Measurements from ENCODE around the gene PDS5A. TPM values are rescaled to one million over a fixed set of nuclear protein-coding genes. Genes with fewer than 3 reads are reported as not detected.

Gene PDS5A
- total RNA-seq, 1 donor from 2014 or later = 132 TPM

- no peaks in the 10 kb centered on the region for H3K9me3 Mint-ChIP-seq
- Histone ChIP-seq H3K27ac (no peak overlapping the region), H3K9ac (no peak overlapping the region), H3K4me2 (no peak overlapping the region), H3K4me3 (no peak overlapping the region), H3K27me3 (no peaks in the 10 kb centered on the region), H4K20me1 (ENCODE audit: low read depth) (no peaks in the 10 kb centered on the region), H3K9me3 (ENCODE audit: low read depth) (no peaks in the 10 kb centered on the region), H3F3A (ENCODE audit: low read depth) (peaks cover 3% of the 10 kb centered on the region), H3K4me1 (no peaks in the 10 kb centered on the region), H2AFZ (replicated peaks) (no peak overlapping the region), H3K79me2 (ENCODE audit: low read depth) (no peaks in the 10 kb centered on the region), H3K36me3 (no peaks in the 10 kb centered on the region)
- no peak overlapping the region for H3K4me3 Mint-ChIP-seq
- no peak for DNase-seq (ENCODE audit: low spot score)
- no peaks in the 10 kb centered on the region for H3K27me3 Mint-ChIP-seq (ENCODE audit: insufficient read depth, low read depth)
- no peak overlapping the region for H3K27ac Mint-ChIP-seq
- no peaks in the 10 kb centered on the region for H3K4me1 Mint-ChIP-seq
- no peaks in the 10 kb centered on the region for H3K36me3 Mint-ChIP-seq
- no peak for TF ChIP-seq EZH2 (IDR thresholded peaks at IDR 0.05)
- no peak for TF ChIP-seq CTCF (IDR thresholded peaks at IDR 0.05)
- no peak for TF ChIP-seq EZH2phosphoT487 (IDR thresholded peaks at IDR 0.05)
Observed at GRCh38 chr4:39792529-39792928, 185.2 kb downstream of the PDS5A start.

DNA sequence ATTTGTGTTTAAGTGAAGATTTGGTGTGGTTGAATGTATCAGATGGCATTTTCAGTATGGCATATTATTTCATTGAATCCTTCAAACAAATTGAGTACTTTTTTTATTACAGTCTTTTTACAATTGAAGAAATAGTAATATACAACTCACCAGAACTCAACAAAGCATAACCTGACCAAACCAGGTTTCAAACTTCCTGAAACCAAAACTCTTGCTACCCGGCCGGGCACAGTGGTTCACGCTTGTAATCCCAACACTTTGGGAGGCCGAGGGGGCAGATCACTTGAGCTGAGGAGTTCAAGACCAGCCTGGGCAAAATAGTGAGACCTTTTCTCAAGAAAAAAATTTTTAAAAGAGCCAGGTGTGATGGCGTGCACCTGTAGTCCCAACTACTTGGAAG lies 185.6 kb downstream of the PDS5A start:
- DNase-seq (ENCODE audit: low spot score) = no peak
- H3K4me3 ChIP-seq = no peak overlapping the region
- H3K4me1 ChIP-seq = no peaks in the 10 kb centered on the region
- no peaks in the 10 kb centered on the region for H3K36me3 ChIP-seq
- TF ChIP-seq EZH2 (IDR thresholded peaks at IDR 0.05) (no peak), CTCF (IDR thresholded peaks at IDR 0.05) (no peak), EZH2phosphoT487 (IDR thresholded peaks at IDR 0.05) (no peak)
- H3K9ac ChIP-seq = no peak overlapping the region
- H3K36me3 Mint-ChIP-seq = no peaks in the 10 kb centered on the region
- H3K27me3 Mint-ChIP-seq (ENCODE audit: insufficient read depth, low read depth) = no peaks in the 10 kb centered on the region
- H3K27me3 ChIP-seq = no peaks in the 10 kb centered on the region
- no peak overlapping the region for H3K27ac Mint-ChIP-seq
- H3K27ac ChIP-seq = no peak overlapping the region
- no peaks in the 10 kb centered on the region for H3K9me3 Mint-ChIP-seq
- H3K4me2 ChIP-seq = no peak overlapping the region
- no peak overlapping the region for H2AFZ ChIP-seq (replicated peaks)
- no peaks in the 10 kb centered on the region for H3K4me1 Mint-ChIP-seq
- H4K20me1 ChIP-seq (ENCODE audit: low read depth) = no peaks in the 10 kb centered on the region
- H3K4me3 Mint-ChIP-seq = no peak overlapping the region
- no peaks in the 10 kb centered on the region for H3K9me3 ChIP-seq (ENCODE audit: low read depth)
- H3K79me2 ChIP-seq (ENCODE audit: low read depth) = no peaks in the 10 kb centered on the region
- peaks cover 3% of the 10 kb centered on the region for H3F3A ChIP-seq (ENCODE audit: low read depth)

- no peak overlapping the region for H3K4me3 Mint-ChIP-seq
- H3K4me1 ChIP-seq = no peaks in the 10 kb centered on the region
- H3K4me1 Mint-ChIP-seq = no peaks in the 10 kb centered on the region
- no peaks in the 10 kb centered on the region for H3K36me3 Mint-ChIP-seq
- H3K27ac ChIP-seq = no peak overlapping the region
- H3K79me2 ChIP-seq (ENCODE audit: low read depth) = no peaks in the 10 kb centered on the region
- H3K4me2 ChIP-seq = no peak overlapping the region
- no peaks in the 10 kb centered on the region for H3K27me3 ChIP-seq
- H3K36me3 ChIP-seq = no peaks in the 10 kb centered on the region
- H2AFZ ChIP-seq (replicated peaks) = no peak overlapping the region
- H4K20me1 ChIP-seq (ENCODE audit: low read depth) = no peaks in the 10 kb centered on the region
- no peak overlapping the region for H3K4me3 ChIP-seq
- peaks cover 5% of the 10 kb centered on the region for H3K27me3 Mint-ChIP-seq (ENCODE audit: insufficient read depth, low read depth)
- no peaks in the 10 kb centered on the region for H3K9me3 Mint-ChIP-seq
- H3K9me3 ChIP-seq (ENCODE audit: low read depth) = no peaks in the 10 kb centered on the region
- DNase-seq (ENCODE audit: low spot score) = no peak
- TF ChIP-seq EZH2 (IDR thresholded peaks at IDR 0.05) (no peak), CTCF (IDR thresholded peaks at IDR 0.05) (no peak), EZH2phosphoT487 (IDR thresholded peaks at IDR 0.05) (no peak)
- H3K27ac Mint-ChIP-seq = no peak overlapping the region
- H3K9ac ChIP-seq = no peak overlapping the region
- peaks cover 32% of the 10 kb centered on the region for H3F3A ChIP-seq (ENCODE audit: low read depth)
Observed at GRCh38 chr4:39786838-39787237, 190.9 kb downstream of the PDS5A start.

Data from neural progenitor cell (in vitro differentiated cells).